Panc1 (cell line): ENCODE measurements around the gene CLTB. TPM values are rescaled to one million over a fixed set of nuclear protein-coding genes. Genes with fewer than 3 reads are reported as not detected.

Source experiments
- ATAC-seq: fragments of 200-7000 bp; cut with Tn5 transposase; 2 replicates; pipeline ENCODE4 v1.9.1; 2020; ENCODE audit warnings: mild to moderate bottlenecking, moderate library complexity
- BruUV-seq: library from RNA; stranded (reverse); fragments of 400-500 nt; replicated peaks from 2 replicates; lab custom pipeline; 2021; lab: Mats Ljungman, UMichigan
- CTCF ChIA-PET: fragments of 300-600 bp; sonication (Branson Sonifier 250); formaldehyde crosslinking; loops from one replicate; lab custom pipeline; 2022; ENCODE audit warnings: antibody characterized with exemption; lab: Charles Lee
- POLR2A ChIA-PET: fragments of 300-600 bp; sonication (Branson Sonifier 250); formaldehyde crosslinking; loops from one replicate; lab custom pipeline; 2022; ENCODE audit warnings: antibody characterized with exemption; lab: Charles Lee
- DNase-seq: peaks from one replicate; pipeline ENCODE4 v3.0.0-alpha.2; 2010; ENCODE audit warnings: low read depth, low spot score
- H3K27ac ChIP-seq: 2 replicates; pipeline ENCODE4 v1.5.1; 2011; ENCODE audit warnings: mild to moderate bottlenecking, low read length, inconsistent platforms
- H3K27me3 ChIP-seq: fragments of 200-500 bp; sonication (Bioruptor generic); 2 replicates; pipeline ENCODE4 v1.6.0; 2014; ENCODE audit warnings: low read length, inconsistent platforms; ENCODE audit not compliant: control insufficient read depth, insufficient read depth
- H3K36me3 ChIP-seq: fragments of 200-500 bp; sonication (Bioruptor generic); 2 replicates; pipeline ENCODE4 v1.5.1; 2014; ENCODE audit warnings: inconsistent platforms, mild to moderate bottlenecking, low read length, moderate library complexity; ENCODE audit not compliant: control insufficient read depth, insufficient read depth
- H3K4me1 ChIP-seq: 2 replicates; pipeline ENCODE4 v1.5.1; 2011; ENCODE audit warnings: inconsistent platforms, mild to moderate bottlenecking, low read length, moderate library complexity; ENCODE audit not compliant: control insufficient read depth, insufficient read depth
- H3K4me3 ChIP-seq, 2 experiments: 2 replicates each; pipeline ENCODE4 v1.5.1; 2011 to 2012; ENCODE audit warnings: low read depth in 2 of 2, low read length in 2 of 2, mild to moderate bottlenecking in 2 of 2, inconsistent platforms in 1 of 2, moderate library complexity in 1 of 2
- H3K9me3 ChIP-seq: fragments of 200-500 bp; sonication (Bioruptor generic); 2 replicates; pipeline ENCODE4 v1.5.1; 2014; ENCODE audit warnings: low read depth, mild to moderate bottlenecking, inconsistent platforms, low read length, moderate library complexity; ENCODE audit not compliant: control insufficient read depth, insufficient read depth
- CTCF ChIP-seq: fragments of 450-650 bp; IDR thresholded peaks from 2 replicates; pipeline ENCODE4 v1.5.1; 2017; ENCODE audit warnings: mild to moderate bottlenecking
- POLR2AphosphoS5 ChIP-seq: IDR thresholded peaks from 2 replicates; pipeline ENCODE4 v1.6.1; 2012; ENCODE audit warnings: mild to moderate bottlenecking, low read depth, low read length, moderate library complexity
- REST ChIP-seq, 2 experiments: IDR thresholded peaks; 2 replicates each; pipeline ENCODE4 v1.6.1; 2011 to 2012; ENCODE audit warnings: low read depth in 2 of 2, control low read depth in 1 of 2, low read length in 1 of 2, mild to moderate bottlenecking in 1 of 2, moderate library complexity in 1 of 2; ENCODE audit not compliant: insufficient read depth in 1 of 2
- SIN3A ChIP-seq: IDR thresholded peaks from 2 replicates; pipeline ENCODE4 v1.6.1; 2012; ENCODE audit warnings: low read depth, mild to moderate bottlenecking, low read length, moderate library complexity, borderline replicate concordance; ENCODE audit not compliant: insufficient read depth
- TCF7L2 ChIP-seq: IDR thresholded peaks from 2 replicates; pipeline ENCODE4 v1.6.1; 2011; ENCODE audit warnings: mild to moderate bottlenecking, low read depth, low read length, inconsistent platforms
- in situ Hi-C: cut with HindIII; loops from 2 replicates; pipeline ENCODE4 v1.10.0; 2016; ENCODE audit warnings: low sequenced_read_pairs, low pct_unique_long_range_greater_than_20kb
- intact Hi-C: fragments of 100-400 bp; cut with micrococcal nuclease; formaldehyde crosslinking; loops from one replicate; pipeline ENCODE4 v1.10.0; 2022; ENCODE audit not compliant: unreplicated experiment
- total RNA-seq: library from RNA; stranded (reverse); gene quantifications from one replicate; pipeline ENCODE4 v1.2.1, GENCODE V29; 2021; ENCODE audit not compliant: unreplicated experiment

CLTB gene
- total RNA-seq, 1 experiment from 2014 or later: 124 TPM

DNA sequence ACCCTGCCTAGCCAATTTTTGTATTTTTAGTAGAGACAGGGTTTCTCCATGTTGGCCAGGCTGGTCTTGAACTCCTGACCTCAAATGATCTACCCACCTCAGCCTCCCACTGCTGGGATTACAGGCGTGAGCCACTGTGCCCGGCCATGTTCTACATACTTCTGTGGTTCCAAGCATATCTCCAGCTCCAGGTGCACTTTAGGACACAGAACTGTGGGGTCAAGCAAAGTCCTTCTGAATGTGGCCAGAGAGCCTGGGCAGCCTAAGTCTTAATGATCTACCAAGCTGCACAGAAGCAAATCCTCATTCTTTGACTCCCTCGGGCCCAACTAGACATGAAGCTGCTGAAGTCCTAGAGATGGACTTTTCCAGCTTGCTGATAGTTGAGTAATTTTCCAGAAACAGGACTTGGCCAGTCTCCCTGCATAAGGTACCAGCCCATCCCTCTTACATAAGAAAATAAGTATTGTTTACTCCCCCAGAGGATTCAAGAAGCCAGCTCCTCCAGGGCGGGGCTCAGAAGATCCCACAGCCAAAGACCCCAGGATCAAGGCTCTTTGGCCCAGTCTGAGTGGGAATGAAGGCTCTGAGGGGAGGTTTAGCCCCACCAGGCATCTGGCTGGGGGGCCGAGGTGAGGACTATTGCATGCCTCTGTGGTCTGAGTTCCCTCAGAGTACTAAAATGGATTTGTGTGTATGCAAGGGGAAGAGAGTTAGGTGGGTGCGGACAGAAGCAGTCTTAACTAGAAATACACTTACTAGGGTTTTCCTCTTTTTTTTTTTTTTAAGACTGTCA is 8.7 kb downstream of the CLTB start:
- TF ChIP-seq CTCF (no peak), POLR2AphosphoS5 (no peak), SIN3A (no peak), REST (IDR thresholded peaks at IDR 0.05; ENCODE audit: insufficient read depth in 1 of 2, low read depth in 2 of 2, low read length in 1 of 2) (no peak), TCF7L2 (no peak)
- in situ Hi-C loops (no loop called here), intact Hi-C loops (no loop called here)
- ChIA-PET CTCF (no interaction called here), POLR2A (no interaction called here)
- Histone ChIP-seq H3K4me1 (no peaks in the 10 kb centered on the region; the same call in 1 of the 2 replicates), H3K4me3 (no peak overlapping the region), H3K27ac (no peak overlapping the region), H3K27me3 (no peaks in the 10 kb centered on the region), H3K36me3 (no peaks in the 10 kb centered on the region), H3K9me3 (no peaks in the 10 kb centered on the region)
- no peak for ATAC-seq
- no peak for DNase-seq
- BruUV-seq: no TSS peak

GRCh38 chr5:176406436-176407052 is 9.8 kb downstream of the CLTB start:
- ChIA-PET CTCF (no interaction called here), POLR2A (no interaction called here)
- in situ Hi-C loops: no loop called here
- Histone ChIP-seq H3K4me1 (no peaks in the 10 kb centered on the region), H3K36me3 (no peaks in the 10 kb centered on the region), H3K4me3 (no peak overlapping the region), H3K27ac (no peak overlapping the region), H3K9me3 (no peaks in the 10 kb centered on the region), H3K27me3 (no peaks in the 10 kb centered on the region)
- TF ChIP-seq REST (IDR thresholded peaks at IDR 0.05; ENCODE audit: insufficient read depth in 1 of 2, low read depth in 2 of 2, low read length in 1 of 2) (no peak), CTCF (no peak)
- intact Hi-C loops: no loop called here
- ATAC-seq: no peak
- BruUV-seq: no TSS peak
- DNase-seq: no peak
